ENCODE results near the gene LIMD2. TPM values are rescaled to one million over a fixed set of nuclear protein-coding genes. Genes with fewer than 3 reads are reported as not detected.

Gene LIMD2
- polyA plus RNA-seq, 1 of the 3 experiments (the other 2 are of a cell fraction) = 78.0 TPM

DNA sequence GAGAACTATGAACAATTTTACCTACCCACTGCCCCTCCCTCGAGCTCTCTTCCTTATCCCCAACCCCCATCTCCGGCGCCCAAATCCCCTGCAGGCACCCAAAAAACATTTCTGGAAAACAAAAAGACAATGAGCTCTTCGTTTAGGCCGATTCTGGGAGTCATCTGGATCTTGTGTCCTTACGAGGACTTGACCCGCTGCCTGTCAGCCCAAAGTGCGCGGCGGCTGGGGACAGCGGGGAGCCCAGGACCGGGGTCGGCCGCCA is 41.1 kb upstream of the LIMD2 start:
- ChIA-PET POLR2A (interaction anchor here (0.6 to 1.6 kb wide), 3 partner anchors 19 to 102 kb away, joined by 3 read pairs; partner anchors contain the start of genes CCDC47, DDX42 and SMARCD2), CTCF (interaction anchor here (0.6 to 1.2 kb wide), 3 partner anchors 14 to 129 kb away, joined by 3 to 4 read pairs (median 3); no protein-coding TSS in a partner anchor)
- H3K4me3 ChIP-seq (ENCODE audit: low read depth in 2 of 2, low read length in 1 of 2) = peak overlapping the region; percentile 77 to 83
- no peaks in the 10 kb centered on the region for H4K20me1 ChIP-seq (ENCODE audit: insufficient read depth)
- H3K27ac ChIP-seq (ENCODE audit: low read depth in 2 of 2, low read length in 1 of 2) = peak overlapping the region; percentile 75 to 86
- TF ChIP-seq GATA2 (CRISPR knock-in tag; IDR thresholded peaks at IDR 0.05) = no peak
- TF ChIP-seq POLR2AphosphoS5 (IDR thresholded peaks at IDR 0.05; ENCODE audit: low read depth, low read length) = no peak
- peak; percentile 71; the same call in 1 of the 2 replicates for TF ChIP-seq SIN3A (IDR thresholded peaks at IDR 0.05; ENCODE audit: borderline replicate concordance, low read depth, low read length)
- TF ChIP-seq, protein P1, sequence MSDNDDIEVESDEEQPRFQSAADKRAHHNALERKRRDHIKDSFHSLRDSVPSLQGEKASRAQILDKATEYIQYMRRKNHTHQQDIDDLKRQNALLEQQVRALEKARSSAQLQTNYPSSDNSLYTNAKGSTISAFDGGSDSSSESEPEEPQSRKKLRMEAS (IDR thresholded peaks at IDR 0.05; ENCODE audit: low read depth) = no peak
- peak overlapping the region; percentile 76 for H3K9ac ChIP-seq
- no peaks in the 10 kb centered on the region for H3K27me3 ChIP-seq (ENCODE audit: insufficient read depth)
- H3K36me3 ChIP-seq (replicated peaks in 1 of 2; ENCODE audit: control insufficient read depth in 1 of 2, insufficient read depth in 2 of 2, low read length in 1 of 2) = peaks cover 17 to 20% of the 10 kb centered on the region in 2 experiments
- peaks cover 5 to 6% of the 10 kb centered on the region in 2 experiments; a peak in 3 of 4 replicates for H3K4me1 ChIP-seq (ENCODE audit: control insufficient read depth in 1 of 2, insufficient read depth in 2 of 2, low read depth in 1 of 2, low read length in 1 of 2)
- H3K79me2 ChIP-seq (ENCODE audit: insufficient read depth) = peaks cover 41% of the 10 kb centered on the region
- 2% methylated on average over 14 of the region's 14 CpGs for WGBS (ENCODE audit: low lambda C conversion rate)
- peak overlapping the region; percentile 84 for H3K4me2 ChIP-seq
- H3K9me2 ChIP-seq = no peaks in the 10 kb centered on the region
- H2AFZ ChIP-seq (ENCODE audit: low read depth) = peak overlapping the region; percentile 80
- no peak for DNase-seq
- peaks cover 28% of the 10 kb centered on the region for H3F3A ChIP-seq (replicated peaks; ENCODE audit: insufficient read depth)
- H3K9me3 ChIP-seq = no peaks in the 10 kb centered on the region

DNA sequence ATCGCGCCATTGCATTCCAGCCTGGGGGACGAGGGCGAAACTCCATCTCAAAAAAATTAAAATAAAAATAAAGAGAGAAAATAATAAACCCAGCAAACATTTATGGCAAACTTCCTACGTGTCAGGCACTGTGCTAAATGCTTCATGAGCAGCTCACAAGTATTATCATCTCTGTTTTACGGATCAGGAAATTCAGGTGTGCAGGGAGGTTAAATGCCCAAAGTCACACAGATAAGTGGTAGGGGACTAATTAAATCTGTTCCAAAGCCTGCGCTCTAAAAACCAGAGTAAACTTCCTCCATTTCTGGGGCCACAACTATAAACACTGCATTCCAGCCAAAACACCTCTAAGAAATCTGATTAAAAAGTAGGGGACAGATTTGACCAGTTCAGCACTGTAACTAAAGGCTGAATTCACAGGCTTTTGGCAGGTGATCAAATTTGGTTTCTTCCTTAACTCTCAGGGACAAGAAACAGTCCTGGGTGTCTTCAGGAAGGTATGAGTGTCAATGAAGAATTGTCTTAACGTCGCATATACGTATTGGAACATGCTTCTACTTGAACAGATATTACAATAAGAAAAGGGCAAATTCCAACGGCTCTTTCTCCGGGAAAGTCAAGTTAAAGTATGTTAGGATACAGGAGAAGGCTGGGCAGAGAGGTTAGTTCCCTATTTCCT is 40.7 kb upstream of the LIMD2 start:
- peak overlapping the region; percentile 75 to 86 for H3K27ac ChIP-seq (ENCODE audit: low read depth in 2 of 2, low read length in 1 of 2)
- POLR2A ChIA-PET = interaction anchor here (0.6 to 1.6 kb wide), 3 partner anchors 18 to 102 kb away, joined by 3 read pairs; partner anchors contain the start of genes CCDC47, DDX42 and SMARCD2
- H4K20me1 ChIP-seq (ENCODE audit: insufficient read depth) = no peaks in the 10 kb centered on the region
- H3K36me3 ChIP-seq (replicated peaks in 1 of 2; ENCODE audit: control insufficient read depth in 1 of 2, insufficient read depth in 2 of 2, low read length in 1 of 2) = peaks cover 13 to 15% of the 10 kb centered on the region in 2 experiments
- DNase-seq = peak; percentile 13
- no peaks in the 10 kb centered on the region for H3K9me2 ChIP-seq
- peak overlapping the region; percentile 84 for H3K4me2 ChIP-seq
- H3K9me3 ChIP-seq = no peaks in the 10 kb centered on the region
- CTCF ChIA-PET = interaction anchor here (0.9 to 1.4 kb wide), 3 partner anchors 18 to 128 kb away, joined by 3 to 4 read pairs (median 4); no protein-coding TSS in a partner anchor
- TF ChIP-seq, protein P2, sequence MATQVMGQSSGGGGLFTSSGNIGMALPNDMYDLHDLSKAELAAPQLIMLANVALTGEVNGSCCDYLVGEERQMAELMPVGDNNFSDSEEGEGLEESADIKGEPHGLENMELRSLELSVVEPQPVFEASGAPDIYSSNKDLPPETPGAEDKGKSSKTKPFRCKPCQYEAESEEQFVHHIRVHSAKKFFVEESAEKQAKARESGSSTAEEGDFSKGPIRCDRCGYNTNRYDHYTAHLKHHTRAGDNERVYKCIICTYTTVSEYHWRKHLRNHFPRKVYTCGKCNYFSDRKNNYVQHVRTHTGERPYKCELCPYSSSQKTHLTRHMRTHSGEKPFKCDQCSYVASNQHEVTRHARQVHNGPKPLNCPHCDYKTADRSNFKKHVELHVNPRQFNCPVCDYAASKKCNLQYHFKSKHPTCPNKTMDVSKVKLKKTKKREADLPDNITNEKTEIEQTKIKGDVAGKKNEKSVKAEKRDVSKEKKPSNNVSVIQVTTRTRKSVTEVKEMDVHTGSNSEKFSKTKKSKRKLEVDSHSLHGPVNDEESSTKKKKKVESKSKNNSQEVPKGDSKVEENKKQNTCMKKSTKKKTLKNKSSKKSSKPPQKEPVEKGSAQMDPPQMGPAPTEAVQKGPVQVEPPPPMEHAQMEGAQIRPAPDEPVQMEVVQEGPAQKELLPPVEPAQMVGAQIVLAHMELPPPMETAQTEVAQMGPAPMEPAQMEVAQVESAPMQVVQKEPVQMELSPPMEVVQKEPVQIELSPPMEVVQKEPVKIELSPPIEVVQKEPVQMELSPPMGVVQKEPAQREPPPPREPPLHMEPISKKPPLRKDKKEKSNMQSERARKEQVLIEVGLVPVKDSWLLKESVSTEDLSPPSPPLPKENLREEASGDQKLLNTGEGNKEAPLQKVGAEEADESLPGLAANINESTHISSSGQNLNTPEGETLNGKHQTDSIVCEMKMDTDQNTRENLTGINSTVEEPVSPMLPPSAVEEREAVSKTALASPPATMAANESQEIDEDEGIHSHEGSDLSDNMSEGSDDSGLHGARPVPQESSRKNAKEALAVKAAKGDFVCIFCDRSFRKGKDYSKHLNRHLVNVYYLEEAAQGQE (IDR thresholded peaks at IDR 0.05; ENCODE audit: low read depth, low read length) = no peak
- no peak for TF ChIP-seq FOXJ3 (CRISPR knock-in tag; IDR thresholded peaks at IDR 0.05)
- no peak for TF ChIP-seq SIN3A (IDR thresholded peaks at IDR 0.05; ENCODE audit: borderline replicate concordance, low read depth, low read length)
- TF ChIP-seq JUND (IDR thresholded peaks at IDR 0.05) = no peak
- TF ChIP-seq ELF1 (IDR thresholded peaks at IDR 0.05) = no peak
- TF ChIP-seq EP300 (IDR thresholded peaks at IDR 0.05; ENCODE audit: borderline replicate concordance in 1 of 2, low read depth in 1 of 2, low read length in 1 of 2) = no peak
- TF ChIP-seq RFX5 (IDR thresholded peaks at IDR 0.05; ENCODE audit: low read length) = no peak
- TF ChIP-seq NRF1 (IDR thresholded peaks at IDR 0.05; ENCODE audit: low read depth, low read length) = no peak
- TF ChIP-seq, protein P3, sequence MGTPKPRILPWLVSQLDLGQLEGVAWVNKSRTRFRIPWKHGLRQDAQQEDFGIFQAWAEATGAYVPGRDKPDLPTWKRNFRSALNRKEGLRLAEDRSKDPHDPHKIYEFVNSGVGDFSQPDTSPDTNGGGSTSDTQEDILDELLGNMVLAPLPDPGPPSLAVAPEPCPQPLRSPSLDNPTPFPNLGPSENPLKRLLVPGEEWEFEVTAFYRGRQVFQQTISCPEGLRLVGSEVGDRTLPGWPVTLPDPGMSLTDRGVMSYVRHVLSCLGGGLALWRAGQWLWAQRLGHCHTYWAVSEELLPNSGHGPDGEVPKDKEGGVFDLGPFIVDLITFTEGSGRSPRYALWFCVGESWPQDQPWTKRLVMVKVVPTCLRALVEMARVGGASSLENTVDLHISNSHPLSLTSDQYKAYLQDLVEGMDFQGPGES (IDR thresholded peaks at IDR 0.05; ENCODE audit: low read depth, low read length) = no peak
- no peak for TF ChIP-seq POLR2AphosphoS5 (IDR thresholded peaks at IDR 0.05; ENCODE audit: low read depth, low read length)
- TF ChIP-seq, protein P4, sequence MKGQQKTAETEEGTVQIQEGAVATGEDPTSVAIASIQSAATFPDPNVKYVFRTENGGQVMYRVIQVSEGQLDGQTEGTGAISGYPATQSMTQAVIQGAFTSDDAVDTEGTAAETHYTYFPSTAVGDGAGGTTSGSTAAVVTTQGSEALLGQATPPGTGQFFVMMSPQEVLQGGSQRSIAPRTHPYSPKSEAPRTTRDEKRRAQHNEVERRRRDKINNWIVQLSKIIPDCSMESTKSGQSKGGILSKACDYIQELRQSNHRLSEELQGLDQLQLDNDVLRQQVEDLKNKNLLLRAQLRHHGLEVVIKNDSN (IDR thresholded peaks at IDR 0.05; ENCODE audit: borderline replicate concordance, low read depth) = no peak
- no peak for TF ChIP-seq FOSL2 (IDR thresholded peaks at IDR 0.05; ENCODE audit: borderline replicate concordance, low read depth)
- TF ChIP-seq, protein P5, sequence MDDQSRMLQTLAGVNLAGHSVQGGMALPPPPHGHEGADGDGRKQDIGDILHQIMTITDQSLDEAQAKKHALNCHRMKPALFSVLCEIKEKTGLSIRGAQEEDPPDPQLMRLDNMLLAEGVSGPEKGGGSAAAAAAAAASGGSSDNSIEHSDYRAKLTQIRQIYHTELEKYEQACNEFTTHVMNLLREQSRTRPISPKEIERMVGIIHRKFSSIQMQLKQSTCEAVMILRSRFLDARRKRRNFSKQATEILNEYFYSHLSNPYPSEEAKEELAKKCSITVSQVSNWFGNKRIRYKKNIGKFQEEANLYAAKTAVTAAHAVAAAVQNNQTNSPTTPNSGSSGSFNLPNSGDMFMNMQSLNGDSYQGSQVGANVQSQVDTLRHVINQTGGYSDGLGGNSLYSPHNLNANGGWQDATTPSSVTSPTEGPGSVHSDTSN (IDR thresholded peaks at IDR 0.05) = no peak
- H3K79me2 ChIP-seq (ENCODE audit: insufficient read depth) = peaks cover 43% of the 10 kb centered on the region
- peaks cover 28% of the 10 kb centered on the region for H3F3A ChIP-seq (replicated peaks; ENCODE audit: insufficient read depth)
- WGBS (ENCODE audit: low lambda C conversion rate) = 51% methylated on average over 12 of the region's 12 CpGs
- peaks cover 5 to 6% of the 10 kb centered on the region in 2 experiments; a peak in 3 of 4 replicates for H3K4me1 ChIP-seq (ENCODE audit: control insufficient read depth in 1 of 2, insufficient read depth in 2 of 2, low read depth in 1 of 2, low read length in 1 of 2)
- H3K4me3 ChIP-seq (ENCODE audit: low read depth in 2 of 2, low read length in 1 of 2) = peak overlapping the region; percentile 77 to 83
- H3K9ac ChIP-seq = peak overlapping the region; percentile 76
- H3K27me3 ChIP-seq (ENCODE audit: insufficient read depth) = no peaks in the 10 kb centered on the region
- peak overlapping the region; percentile 80 for H2AFZ ChIP-seq (ENCODE audit: low read depth)

Data from SK-N-SH (cell line).